GM23338 (cell line): ENCODE data around the gene RBP3. TPM values are rescaled to one million over a fixed set of nuclear protein-coding genes. Genes with fewer than 3 reads are reported as not detected.

ENCODE experiments used
- ATAC-seq: fragments of 200-7000 bp; cut with Tn5 transposase; 3 replicates; pipeline ENCODE4 v1.9.1; 2020
- DNase-seq: peaks from one replicate; pipeline ENCODE4 v3.0.0-alpha.2; 2015; ENCODE audit warnings: low spot score
- H2AFZ ChIP-seq: fragments of 200-600 bp; sonication (generic); 2 replicates; pipeline ENCODE4 v1.8.0; 2016; ENCODE audit warnings: antibody characterized with exemption, mild to moderate bottlenecking, moderate library complexity
- H3F3A ChIP-seq: fragments of 200-600 bp; sonication (generic); replicated peaks from 2 replicates; pipeline ENCODE4 v1.8.0; 2017; ENCODE audit warnings: antibody characterized with exemption, mixed run types, low read depth
- H3K27ac ChIP-seq: fragments of 200-600 bp; sonication (generic); 2 replicates; pipeline ENCODE4 v1.6.1; 2016; ENCODE audit warnings: low read depth
- H3K27me3 ChIP-seq: fragments of 200-600 bp; sonication (generic); 2 replicates; pipeline ENCODE4 v1.8.0; 2016; ENCODE audit warnings: mild to moderate bottlenecking, mixed run types, moderate library complexity; ENCODE audit not compliant: insufficient read depth
- H3K36me3 ChIP-seq: fragments of 200-600 bp; sonication (generic); 2 replicates; pipeline ENCODE4 v1.8.0; 2016; ENCODE audit warnings: mild to moderate bottlenecking; ENCODE audit not compliant: insufficient read depth
- H3K4me1 ChIP-seq: fragments of 200-600 bp; sonication (generic); 2 replicates; pipeline ENCODE4 v1.8.0; 2016; ENCODE audit warnings: mild to moderate bottlenecking, moderate library complexity; ENCODE audit not compliant: insufficient read depth
- H3K4me2 ChIP-seq: fragments of 200-600 bp; sonication (generic); 2 replicates; pipeline ENCODE4 v1.7.1; 2017; ENCODE audit warnings: mixed run types
- H3K4me3 ChIP-seq: fragments of 200-600 bp; sonication (generic); 2 replicates; pipeline ENCODE4 v1.6.1; 2016; ENCODE audit warnings: mixed run types
- H3K79me2 ChIP-seq: fragments of 200-600 bp; sonication (generic); replicated peaks from 2 replicates; pipeline ENCODE4 v1.8.0; 2017; ENCODE audit warnings: mild to moderate bottlenecking; ENCODE audit not compliant: insufficient read depth
- H3K9me2 ChIP-seq: fragments of 200-600 bp; sonication (generic); 2 replicates; pipeline ENCODE4 v1.8.0; 2017; ENCODE audit not compliant: insufficient read depth
- H4K20me1 ChIP-seq: fragments of 200-600 bp; sonication (generic); replicated peaks from 2 replicates; pipeline ENCODE4 v1.8.0; 2017; ENCODE audit warnings: mild to moderate bottlenecking; ENCODE audit not compliant: insufficient read depth
- H3K27ac Mint-ChIP-seq: 2 replicates; pipeline ENCODE4 v1.8.0; 2020; ENCODE audit warnings: inconsistent platforms, mild to moderate bottlenecking, moderate library complexity, mixed read lengths
- H3K27me3 Mint-ChIP-seq: 3 replicates; pipeline ENCODE4 v1.8.0; 2022; ENCODE audit warnings: low read depth, mild to moderate bottlenecking, moderate library complexity, mixed read lengths, inconsistent platforms; ENCODE audit not compliant: insufficient read depth, poor library complexity
- H3K36me3 Mint-ChIP-seq: 3 replicates; pipeline ENCODE4 v1.8.0; 2021; ENCODE audit warnings: low read depth, mild to moderate bottlenecking, inconsistent platforms, moderate library complexity, mixed read lengths
- H3K4me1 Mint-ChIP-seq: 3 replicates; pipeline ENCODE4 v1.8.0; 2020; ENCODE audit warnings: mild to moderate bottlenecking, inconsistent platforms, mixed read lengths
- H3K4me3 Mint-ChIP-seq: 3 replicates; pipeline ENCODE4 v1.8.0; 2021; ENCODE audit warnings: moderate library complexity, mild to moderate bottlenecking, inconsistent platforms, mixed read lengths
- H3K9me3 Mint-ChIP-seq: 3 replicates; pipeline ENCODE4 v1.8.0; 2020; ENCODE audit warnings: moderate library complexity, mild to moderate bottlenecking, inconsistent platforms, mixed read lengths
- EZH2phosphoT487 ChIP-seq: fragments of 200-600 bp; sonication (generic); IDR thresholded peaks from one replicate; pipeline ENCODE4 v1.8.1; 2018; ENCODE audit warnings: antibody characterized with exemption; ENCODE audit not compliant: unreplicated experiment
- NANOG ChIP-seq: IDR thresholded peaks from 2 replicates; pipeline ENCODE4 v1.6.1; 2016; ENCODE audit warnings: antibody characterized with exemption, borderline replicate concordance
- POLR2AphosphoS5 ChIP-seq: IDR thresholded peaks from 2 replicates; pipeline ENCODE4 v1.6.1; 2016; ENCODE audit warnings: antibody characterized with exemption, low read depth
- ZNF331 ChIP-seq: fragments of 250-450 bp; sonication (Bioruptor Pico); IDR thresholded peaks from 2 replicates; pipeline ENCODE4 v1.5.0; 2020; ENCODE audit warnings: low read depth, mild to moderate bottlenecking, moderate library complexity
- polyA plus RNA-seq: library from polyadenylated mRNA; unstranded; fragments of >200 nt; fragmentation: Nextera tagmentation; extraction: Ambion mirVana; gene quantifications from 2 replicates; pipeline ENCODE4 v1.2.1, GENCODE V29; 2016
- total RNA-seq: library from RNA; depleted of rRNA; stranded (reverse); fragments of >200 nt; shearing (Covaris generic); gene quantifications from 2 replicates; pipeline ENCODE4 v1.2.3, GENCODE V29; 2014
- TF ChIP-seq, protein P1 (sequence below): fragments of 250-450 bp; sonication (Bioruptor Pico); IDR thresholded peaks from 2 replicates; pipeline ENCODE4 v1.5.0; 2020; ENCODE audit warnings: mild to moderate bottlenecking, moderate library complexity
- TF ChIP-seq, protein P2 (sequence below): IDR thresholded peaks from 2 replicates; pipeline ENCODE4 v1.6.1; 2016; ENCODE audit warnings: antibody characterized with exemption
- TF ChIP-seq, protein P3 (sequence below): IDR thresholded peaks from one replicate; pipeline ENCODE4 v1.6.1; 2018; ENCODE audit warnings: antibody characterized with exemption; ENCODE audit not compliant: unreplicated experiment

The RBP3 gene
- total and polyA plus RNA-seq, 2 experiments from 2014 or later: not detected

- TF ChIP-seq, protein P1, sequence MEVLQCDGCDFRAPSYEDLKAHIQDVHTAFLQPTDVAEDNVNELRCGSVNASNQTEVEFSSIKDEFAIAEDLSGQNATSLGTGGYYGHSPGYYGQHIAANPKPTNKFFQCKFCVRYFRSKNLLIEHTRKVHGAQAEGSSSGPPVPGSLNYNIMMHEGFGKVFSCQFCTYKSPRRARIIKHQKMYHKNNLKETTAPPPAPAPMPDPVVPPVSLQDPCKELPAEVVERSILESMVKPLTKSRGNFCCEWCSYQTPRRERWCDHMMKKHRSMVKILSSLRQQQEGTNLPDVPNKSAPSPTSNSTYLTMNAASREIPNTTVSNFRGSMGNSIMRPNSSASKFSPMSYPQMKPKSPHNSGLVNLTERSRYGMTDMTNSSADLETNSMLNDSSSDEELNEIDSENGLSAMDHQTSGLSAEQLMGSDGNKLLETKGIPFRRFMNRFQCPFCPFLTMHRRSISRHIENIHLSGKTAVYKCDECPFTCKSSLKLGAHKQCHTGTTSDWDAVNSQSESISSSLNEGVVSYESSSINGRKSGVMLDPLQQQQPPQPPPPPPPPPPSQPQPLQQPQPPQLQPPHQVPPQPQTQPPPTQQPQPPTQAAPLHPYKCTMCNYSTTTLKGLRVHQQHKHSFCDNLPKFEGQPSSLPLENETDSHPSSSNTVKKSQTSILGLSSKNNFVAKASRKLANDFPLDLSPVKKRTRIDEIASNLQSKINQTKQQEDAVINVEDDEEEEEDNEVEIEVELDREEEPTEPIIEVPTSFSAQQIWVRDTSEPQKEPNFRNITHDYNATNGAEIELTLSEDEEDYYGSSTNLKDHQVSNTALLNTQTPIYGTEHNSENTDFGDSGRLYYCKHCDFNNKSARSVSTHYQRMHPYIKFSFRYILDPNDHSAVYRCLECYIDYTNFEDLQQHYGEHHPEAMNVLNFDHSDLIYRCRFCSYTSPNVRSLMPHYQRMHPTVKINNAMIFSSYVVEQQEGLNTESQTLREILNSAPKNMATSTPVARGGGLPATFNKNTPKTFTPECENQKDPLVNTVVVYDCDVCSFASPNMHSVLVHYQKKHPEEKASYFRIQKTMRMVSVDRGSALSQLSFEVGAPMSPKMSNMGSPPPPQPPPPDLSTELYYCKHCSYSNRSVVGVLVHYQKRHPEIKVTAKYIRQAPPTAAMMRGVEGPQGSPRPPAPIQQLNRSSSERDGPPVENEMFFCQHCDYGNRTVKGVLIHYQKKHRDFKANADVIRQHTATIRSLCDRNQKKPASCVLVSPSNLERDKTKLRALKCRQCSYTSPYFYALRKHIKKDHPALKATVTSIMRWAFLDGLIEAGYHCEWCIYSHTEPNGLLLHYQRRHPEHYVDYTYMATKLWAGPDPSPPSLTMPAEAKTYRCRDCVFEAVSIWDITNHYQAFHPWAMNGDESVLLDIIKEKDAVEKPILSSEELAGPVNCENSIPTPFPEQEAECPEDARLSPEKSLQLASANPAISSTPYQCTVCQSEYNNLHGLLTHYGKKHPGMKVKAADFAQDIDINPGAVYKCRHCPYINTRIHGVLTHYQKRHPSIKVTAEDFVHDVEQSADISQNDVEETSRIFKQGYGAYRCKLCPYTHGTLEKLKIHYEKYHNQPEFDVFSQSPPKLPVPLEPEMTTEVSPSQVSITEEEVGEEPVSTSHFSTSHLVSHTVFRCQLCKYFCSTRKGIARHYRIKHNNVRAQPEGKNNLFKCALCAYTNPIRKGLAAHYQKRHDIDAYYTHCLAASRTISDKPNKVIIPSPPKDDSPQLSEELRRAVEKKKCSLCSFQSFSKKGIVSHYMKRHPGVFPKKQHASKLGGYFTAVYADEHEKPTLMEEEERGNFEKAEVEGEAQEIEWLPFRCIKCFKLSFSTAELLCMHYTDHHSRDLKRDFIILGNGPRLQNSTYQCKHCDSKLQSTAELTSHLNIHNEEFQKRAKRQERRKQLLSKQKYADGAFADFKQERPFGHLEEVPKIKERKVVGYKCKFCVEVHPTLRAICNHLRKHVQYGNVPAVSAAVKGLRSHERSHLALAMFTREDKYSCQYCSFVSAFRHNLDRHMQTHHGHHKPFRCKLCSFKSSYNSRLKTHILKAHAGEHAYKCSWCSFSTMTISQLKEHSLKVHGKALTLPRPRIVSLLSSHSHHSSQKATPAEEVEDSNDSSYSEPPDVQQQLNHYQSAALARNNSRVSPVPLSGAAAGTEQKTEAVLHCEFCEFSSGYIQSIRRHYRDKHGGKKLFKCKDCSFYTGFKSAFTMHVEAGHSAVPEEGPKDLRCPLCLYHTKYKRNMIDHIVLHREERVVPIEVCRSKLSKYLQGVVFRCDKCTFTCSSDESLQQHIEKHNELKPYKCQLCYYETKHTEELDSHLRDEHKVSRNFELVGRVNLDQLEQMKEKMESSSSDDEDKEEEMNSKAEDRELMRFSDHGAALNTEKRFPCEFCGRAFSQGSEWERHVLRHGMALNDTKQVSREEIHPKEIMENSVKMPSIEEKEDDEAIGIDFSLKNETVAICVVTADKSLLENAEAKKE (CRISPR knock-in tag): no peak
- TF ChIP-seq, protein P2, sequence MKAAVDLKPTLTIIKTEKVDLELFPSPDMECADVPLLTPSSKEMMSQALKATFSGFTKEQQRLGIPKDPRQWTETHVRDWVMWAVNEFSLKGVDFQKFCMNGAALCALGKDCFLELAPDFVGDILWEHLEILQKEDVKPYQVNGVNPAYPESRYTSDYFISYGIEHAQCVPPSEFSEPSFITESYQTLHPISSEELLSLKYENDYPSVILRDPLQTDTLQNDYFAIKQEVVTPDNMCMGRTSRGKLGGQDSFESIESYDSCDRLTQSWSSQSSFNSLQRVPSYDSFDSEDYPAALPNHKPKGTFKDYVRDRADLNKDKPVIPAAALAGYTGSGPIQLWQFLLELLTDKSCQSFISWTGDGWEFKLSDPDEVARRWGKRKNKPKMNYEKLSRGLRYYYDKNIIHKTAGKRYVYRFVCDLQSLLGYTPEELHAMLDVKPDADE: no peak
- TF ChIP-seq ZNF331 (no peak), EZH2phosphoT487 (no peak), POLR2AphosphoS5 (no peak), NANOG (no peak)
Observed at GRCh38 chr10:47404937-47405336, 56.8 kb downstream of the RBP3 start (continued).

GRCh38 chr10:47405857-47406547, 57.8 kb downstream of the RBP3 start:
- Mint-ChIP-seq H3K9me3 (no peaks in the 10 kb centered on the region), H3K4me1 (peaks cover 25% of the 10 kb centered on the region), H3K27me3 (peaks cover 10% of the 10 kb centered on the region), H3K27ac (no peak overlapping the region), H3K4me3 (no peak overlapping the region), H3K36me3 (no peaks in the 10 kb centered on the region)
- H2AFZ ChIP-seq: no peak overlapping the region
- no peak overlapping the region for H3K4me3 ChIP-seq
- DNase-seq (no peak), ATAC-seq (no peak)
- H3K9me2 ChIP-seq: 0 out of 2 replicates have a peak, but pooled peaks cover 2% of the 10 kb centered on the region
- no peaks in the 10 kb centered on the region for H3K79me2 ChIP-seq
- no peaks in the 10 kb centered on the region for H3F3A ChIP-seq
- H4K20me1 ChIP-seq: no peaks in the 10 kb centered on the region
- peaks cover 9% of the 10 kb centered on the region; the same call in 1 of the 2 replicates for H3K4me1 ChIP-seq
- no peaks in the 10 kb centered on the region for H3K36me3 ChIP-seq
- H3K27me3 ChIP-seq: no peaks in the 10 kb centered on the region
- no peak overlapping the region for H3K4me2 ChIP-seq
- no peak overlapping the region for H3K27ac ChIP-seq
- TF ChIP-seq, protein P3, sequence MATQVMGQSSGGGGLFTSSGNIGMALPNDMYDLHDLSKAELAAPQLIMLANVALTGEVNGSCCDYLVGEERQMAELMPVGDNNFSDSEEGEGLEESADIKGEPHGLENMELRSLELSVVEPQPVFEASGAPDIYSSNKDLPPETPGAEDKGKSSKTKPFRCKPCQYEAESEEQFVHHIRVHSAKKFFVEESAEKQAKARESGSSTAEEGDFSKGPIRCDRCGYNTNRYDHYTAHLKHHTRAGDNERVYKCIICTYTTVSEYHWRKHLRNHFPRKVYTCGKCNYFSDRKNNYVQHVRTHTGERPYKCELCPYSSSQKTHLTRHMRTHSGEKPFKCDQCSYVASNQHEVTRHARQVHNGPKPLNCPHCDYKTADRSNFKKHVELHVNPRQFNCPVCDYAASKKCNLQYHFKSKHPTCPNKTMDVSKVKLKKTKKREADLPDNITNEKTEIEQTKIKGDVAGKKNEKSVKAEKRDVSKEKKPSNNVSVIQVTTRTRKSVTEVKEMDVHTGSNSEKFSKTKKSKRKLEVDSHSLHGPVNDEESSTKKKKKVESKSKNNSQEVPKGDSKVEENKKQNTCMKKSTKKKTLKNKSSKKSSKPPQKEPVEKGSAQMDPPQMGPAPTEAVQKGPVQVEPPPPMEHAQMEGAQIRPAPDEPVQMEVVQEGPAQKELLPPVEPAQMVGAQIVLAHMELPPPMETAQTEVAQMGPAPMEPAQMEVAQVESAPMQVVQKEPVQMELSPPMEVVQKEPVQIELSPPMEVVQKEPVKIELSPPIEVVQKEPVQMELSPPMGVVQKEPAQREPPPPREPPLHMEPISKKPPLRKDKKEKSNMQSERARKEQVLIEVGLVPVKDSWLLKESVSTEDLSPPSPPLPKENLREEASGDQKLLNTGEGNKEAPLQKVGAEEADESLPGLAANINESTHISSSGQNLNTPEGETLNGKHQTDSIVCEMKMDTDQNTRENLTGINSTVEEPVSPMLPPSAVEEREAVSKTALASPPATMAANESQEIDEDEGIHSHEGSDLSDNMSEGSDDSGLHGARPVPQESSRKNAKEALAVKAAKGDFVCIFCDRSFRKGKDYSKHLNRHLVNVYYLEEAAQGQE: no peak
